AG08395 (cell line): ENCODE measurements around the gene MESP2.

ENCODE experiments used
- DNase-seq: peaks from one replicate; pipeline ENCODE4 v3.0.0; 2012; ENCODE audit warnings: mixed read lengths, low spot score

The MESP2 gene

DNA sequence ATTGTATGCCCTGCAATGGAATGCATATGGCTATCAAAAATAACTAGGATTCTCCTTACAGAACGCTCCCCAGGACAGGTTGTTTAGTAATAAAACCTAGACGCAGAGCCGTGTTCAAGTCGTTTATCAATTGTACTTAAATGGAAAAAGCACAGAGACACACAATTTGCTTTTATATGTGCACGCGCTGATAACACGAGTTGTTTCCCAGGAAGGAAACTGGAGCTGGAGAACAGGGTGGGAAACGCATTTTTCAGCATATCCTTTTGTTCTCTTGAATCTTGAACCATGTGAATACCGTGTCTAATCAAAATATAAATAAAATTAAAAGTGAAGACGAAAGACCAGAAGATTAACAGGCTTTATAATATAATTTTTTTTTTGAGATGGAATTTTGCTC is 42.2 kb downstream of the MESP2 start:
- no peak for DNase-seq

DNA sequence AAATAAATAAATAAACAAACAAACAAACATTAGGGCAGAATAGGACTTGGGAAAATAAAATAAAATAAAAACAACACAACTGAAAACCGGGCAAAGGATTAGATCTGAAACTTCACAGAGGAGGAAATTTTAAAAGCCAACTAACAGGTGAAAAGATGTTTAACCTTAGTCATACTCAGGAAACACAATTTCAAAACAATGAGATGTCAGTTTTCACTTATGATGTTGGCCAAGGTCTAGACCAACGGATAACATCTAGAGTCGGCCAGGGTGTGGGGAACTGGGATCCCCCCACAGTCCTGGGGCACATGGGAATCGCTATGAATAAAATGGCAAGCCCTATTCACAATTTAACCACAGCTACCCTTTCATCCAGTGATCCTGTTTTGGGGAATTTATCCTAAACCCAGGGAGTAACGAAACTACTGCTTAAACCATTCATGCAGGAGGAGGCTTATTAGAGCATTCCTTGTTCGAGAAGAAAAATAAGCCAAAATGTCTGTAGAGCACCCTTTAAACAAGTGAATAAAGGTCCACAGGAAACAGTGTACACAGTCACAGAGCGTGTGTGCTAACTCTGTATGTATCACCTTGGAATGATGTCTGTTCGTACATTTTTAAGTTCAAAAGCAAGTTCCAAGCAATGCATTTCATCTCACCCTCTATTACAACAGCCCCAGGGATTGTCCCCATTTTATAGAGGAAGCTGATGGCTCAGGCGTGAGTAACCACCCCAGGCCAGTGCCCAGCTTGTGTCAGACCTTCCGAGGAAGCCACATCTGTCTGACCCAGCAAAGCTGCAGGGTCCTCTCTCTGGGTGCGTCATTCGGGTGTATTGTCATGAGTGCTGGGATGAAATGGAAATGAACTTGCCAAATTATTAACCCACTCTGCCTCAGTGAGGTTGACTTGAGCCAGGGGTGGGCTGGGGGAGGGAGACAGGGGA is 44.8 kb downstream of the MESP2 start:
- DNase-seq: peak; percentile 67

DNA sequence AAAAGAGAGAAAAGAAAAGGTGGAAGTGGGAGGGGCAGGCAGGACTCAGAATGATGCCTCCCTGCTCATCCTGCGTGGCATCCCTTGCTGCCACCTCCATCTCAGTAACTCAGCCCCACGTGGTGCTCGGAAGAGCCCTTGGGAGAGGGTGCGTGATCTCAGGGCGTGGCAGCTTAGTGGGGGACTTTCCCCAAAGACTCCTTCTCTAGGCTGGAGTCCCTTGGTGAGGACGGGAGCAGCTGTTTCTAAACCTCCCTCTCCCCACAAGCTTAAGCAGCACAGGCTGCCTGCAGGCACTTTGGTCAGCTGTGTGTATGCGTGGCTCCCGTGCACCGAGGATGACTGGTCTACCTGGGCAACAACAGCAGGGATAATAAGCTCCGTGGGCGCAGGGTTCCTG is 45.9 kb downstream of the MESP2 start:
- DNase-seq: peak; percentile 38

DNA sequence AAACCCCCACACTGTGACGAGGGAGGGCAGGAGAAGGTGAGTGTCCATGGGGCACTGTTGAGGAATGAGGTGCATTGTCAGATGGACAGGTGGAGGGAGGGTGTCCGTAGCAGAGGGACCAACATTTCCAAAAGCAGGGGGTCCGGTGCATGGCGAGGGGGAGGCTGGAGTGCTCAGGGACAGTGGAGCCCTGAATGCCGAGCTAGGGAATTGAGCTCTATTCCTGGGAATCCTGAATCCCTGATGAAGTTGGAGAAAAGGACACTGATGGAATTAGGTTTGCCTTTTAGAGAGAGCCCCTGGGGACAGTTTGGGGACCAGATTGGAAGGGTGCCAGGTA is 46.4 kb downstream of the MESP2 start:
- DNase-seq: no peak

DNA sequence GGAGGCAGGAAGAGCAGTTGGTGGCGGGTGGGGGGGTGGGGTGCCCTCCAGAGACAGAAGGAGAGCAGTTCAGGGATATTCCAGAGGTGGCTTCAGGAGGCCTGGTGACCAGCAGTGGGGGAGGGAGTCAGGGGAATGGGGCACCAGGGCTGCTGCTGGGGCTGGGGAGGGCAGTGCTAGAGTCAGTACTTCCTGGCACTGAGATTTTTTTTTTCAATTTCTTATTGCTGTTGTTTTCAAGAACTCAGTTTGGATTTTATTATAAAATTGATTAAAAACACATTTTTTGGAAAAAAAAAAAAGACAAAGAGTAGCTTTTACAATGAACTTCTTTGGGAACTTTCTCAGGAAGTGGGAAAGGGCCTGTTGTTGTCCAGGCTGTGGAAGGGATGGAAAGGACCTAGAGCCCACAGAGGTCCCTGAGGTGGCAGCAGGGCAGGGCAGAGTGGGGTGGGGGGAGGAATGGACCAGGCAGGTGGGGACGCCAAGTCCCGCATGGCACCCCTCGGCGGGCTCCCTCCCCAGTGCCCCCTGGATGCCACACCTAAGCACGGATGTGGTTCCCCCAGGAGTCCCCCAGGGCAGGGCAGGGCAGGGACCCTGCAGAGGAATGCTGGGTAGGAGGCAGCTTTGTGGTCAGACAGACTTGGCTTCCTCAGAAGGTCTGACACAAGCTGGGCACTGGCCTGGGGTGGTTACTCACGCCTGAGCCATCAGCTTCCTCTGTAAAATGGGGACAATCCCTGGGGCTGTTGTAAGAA is 47.0 kb downstream of the MESP2 start:
- peak; percentile 48 for DNase-seq

DNA sequence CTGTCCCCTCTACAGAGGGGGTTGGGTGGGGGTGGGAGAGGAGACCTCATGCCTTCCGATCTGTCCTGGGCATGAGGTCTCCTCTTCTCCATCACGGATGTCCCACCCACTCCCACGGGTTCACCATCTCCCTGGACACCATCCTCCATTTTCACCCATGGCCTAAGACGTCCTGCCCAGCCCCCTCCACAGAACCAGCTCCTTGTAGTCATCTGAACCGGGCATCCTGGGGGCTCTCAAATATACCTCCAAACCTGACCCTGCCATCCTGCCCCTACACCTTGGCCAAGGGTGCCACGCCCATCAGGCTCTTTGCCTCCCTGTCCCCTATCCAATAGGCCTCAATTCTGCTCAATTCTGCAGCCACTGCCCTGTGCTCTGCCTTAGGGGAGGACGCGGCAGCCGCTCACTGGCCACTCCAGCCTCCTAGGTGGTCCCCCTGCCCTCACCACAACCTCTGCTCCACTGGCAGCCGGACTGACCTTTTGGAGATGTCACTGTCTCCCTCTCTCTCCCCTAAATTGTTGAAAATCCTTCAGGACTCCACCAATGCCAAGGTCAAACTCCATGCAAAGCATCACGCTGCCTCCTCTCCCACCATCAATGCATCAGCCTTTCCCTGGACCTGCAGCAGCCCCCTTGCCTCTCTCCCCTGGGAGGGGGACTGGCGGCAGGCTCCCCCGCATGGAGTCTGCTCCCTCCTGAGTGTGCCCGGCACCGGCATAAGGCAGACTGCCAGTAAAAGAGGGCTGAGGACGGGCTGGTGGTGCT is 47.9 kb downstream of the MESP2 start:
- no peak for DNase-seq

DNA sequence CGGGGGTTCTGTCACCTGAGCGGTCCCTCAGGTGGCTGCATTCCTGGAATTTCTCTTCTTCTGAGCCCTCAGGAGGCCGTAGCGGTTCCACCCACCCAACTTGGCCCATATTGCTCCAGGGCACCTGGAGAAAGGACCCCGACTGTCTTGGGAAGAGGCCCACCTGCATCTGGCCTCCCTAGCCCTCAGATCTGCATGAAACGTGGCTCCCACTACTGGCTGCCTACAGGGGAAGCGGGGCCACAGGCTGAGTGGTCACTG is 48.4 kb downstream of the MESP2 start:
- no peak for DNase-seq

DNA sequence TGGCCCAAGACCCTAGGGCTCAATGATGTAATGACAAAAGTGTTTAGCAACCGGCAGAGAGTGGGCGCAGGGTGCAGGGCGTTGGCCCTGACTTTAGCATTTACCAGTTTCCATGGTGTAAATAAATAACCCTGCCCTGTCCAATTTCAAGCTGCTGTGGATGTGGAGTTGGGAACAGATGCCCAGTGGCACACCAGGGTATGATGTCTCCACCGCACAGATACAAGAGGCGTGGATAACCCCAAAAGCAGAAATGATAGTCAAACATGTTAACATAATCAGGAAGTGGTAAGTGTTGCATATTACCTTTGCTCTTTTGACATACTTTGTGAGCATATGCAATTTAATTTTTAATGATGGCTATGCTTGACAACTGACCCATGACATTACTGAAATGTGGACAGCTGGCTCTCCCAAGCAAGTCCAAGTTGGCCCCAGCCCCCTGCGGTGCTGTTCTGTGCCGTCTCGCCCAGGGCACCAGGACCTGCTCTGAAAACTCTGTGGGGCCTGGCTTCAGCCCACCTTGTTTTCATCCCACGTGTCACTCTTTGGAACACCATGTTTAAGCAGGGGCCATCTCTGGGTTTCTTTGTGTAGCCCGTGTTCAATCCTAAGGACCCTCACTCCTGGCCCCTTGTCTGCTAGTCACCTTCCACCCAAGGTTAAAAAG is 49.3 kb downstream of the MESP2 start:
- DNase-seq: no peak

DNA sequence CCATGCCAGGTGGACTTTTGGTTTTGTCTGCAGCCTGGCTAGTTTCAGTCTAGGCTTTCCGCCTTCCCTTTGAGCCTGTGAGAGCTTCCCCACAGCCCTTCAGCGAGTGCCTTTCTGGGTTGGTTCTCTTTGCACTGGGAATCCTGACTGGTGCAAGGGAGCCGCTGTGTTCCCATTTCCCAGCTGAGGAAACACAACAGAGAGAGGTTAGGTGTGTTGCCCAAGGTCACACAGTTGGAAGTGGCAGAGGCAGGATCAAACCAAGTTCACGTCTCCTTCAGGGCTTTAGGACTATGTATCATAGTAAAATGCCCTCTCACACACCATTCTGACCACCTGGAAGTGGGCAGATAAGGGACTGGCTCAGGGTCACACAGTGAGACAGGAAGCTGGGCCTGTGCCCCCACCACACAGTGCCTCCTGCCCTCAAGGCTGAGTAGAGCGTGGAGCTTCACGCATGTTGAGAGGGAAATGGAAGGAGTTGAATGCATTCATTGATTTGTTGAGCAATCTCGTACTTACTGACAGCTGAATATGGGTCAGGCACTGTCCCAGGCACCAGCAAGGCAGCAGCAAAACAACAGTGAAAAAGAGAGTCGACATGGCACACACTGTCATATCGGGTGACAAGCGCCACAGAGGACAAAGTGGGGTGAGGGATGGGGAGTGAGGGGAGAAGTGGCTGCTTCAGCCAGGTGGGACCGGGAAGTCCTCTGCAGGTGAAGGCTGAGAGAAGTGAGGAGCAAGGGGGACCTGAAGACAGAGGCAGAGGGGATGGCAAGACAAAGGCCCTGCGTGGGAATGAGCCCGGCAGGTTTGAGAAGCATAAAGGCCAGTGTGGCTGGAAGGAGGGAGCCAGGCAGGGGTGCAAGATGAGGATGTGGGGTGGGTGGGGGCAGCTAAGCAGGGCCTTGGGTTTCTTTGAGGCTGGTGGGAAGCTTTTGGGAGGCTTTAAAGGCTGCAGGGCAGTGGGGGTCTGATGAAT is 50.8 kb downstream of the MESP2 start:
- no peak for DNase-seq

DNA sequence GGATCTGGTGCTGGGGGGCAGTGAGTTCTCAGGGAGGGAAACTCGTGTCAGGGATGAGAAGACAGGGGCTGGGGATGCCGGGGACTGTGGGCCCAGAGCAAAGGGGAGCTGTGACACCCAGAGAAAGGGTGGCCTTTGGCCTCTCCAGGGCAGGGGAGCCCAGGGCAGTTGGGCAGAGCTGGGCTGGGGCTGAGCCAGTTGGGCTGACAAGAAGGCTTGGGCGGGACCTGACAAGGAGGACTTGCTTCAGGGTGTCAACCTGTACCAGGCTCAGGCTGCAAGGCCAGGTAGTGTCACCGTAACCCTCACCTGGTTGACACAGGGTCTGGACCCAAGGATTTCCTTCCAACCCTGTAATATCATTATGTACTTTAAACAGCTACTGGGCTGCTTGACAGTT is 51.7 kb downstream of the MESP2 start:
- DNase-seq: no peak
